DMS 273 (cell line): ENCODE results near the gene SPDYE3.
"Not testable (repeated sequence)": the region's sequence is repeated elsewhere in the genome, so short reads cannot be mapped to it uniquely, and the experiment has no call there.

Experiments
- DNase-seq: peaks from one replicate; lab custom pipeline; 2025; ENCODE audit not compliant: unreplicated experiment; lab: John Stamatoyannopoulos, UW

Gene SPDYE3

DNA sequence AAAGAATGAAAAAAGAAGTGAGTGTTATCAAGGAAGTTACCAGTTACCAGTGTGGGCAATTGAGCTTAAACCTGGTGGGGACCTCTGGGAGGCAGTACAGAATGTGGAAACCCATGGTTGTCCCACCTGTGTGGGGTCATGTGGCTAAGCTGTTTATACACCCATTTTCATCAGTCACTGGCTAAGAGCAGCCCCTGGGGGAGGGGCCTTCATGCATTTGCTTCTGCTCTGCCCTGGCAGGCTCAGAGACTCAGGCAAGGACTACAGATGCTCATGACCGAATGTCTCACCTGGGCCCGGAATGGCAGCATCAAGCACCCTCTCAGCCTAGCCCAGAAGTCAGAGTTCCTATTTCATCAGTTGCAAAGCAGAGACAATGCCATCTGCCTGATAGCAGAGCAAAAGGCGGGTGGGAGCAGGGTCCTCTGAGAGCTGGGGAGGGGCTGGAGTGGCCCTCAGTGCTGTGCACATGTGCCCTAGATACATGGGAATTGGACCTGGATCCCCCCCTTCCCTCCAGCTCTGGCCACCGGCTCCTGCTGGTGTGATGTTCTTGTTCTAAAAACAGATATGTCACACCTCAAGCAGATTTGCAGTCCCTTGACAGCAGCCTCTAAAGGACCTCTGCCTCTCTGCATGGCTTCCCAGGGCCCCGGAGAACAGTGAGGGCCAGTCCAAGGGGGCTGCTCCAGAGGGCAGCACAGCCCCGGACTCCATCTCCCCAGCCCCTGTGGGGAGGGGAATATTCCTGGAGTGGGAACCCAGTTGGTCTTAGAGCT, 20.1 kb upstream of the SPDYE3 start:
- DNase-seq = not testable (repeated sequence)

GRCh38 chr7:100288258-100288657, 19.2 kb upstream of the SPDYE3 start:
- DNase-seq = not testable (repeated sequence)

- not testable (repeated sequence) for DNase-seq
These were observed 15.3 kb upstream of the SPDYE3 start for GRCh38 chr7:100292162-100292561.

DNA sequence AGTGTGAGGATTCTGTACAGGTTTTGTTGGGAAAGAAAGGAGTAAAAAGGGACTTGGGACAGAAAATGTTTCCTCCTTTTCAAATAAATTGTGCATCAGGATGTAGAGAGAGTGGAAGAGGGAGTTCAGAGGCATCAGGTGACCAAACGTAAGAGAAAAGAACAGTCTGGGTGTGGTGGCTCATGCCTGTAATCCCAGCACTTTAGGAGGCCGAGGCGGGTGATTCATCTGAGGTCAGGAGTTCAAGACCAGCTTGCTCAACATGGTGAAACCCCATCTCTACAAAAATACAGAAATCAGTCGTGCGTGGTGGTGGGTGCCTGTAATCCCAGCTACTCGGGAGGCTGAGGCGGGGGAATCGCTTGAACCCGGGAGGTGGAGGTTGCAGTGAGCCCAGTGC, 12.2 kb upstream of the SPDYE3 start:
- DNase-seq = not testable (repeated sequence)

GRCh38 chr7:100297852-100298631, 9.5 kb upstream of the SPDYE3 start:
- DNase-seq = not testable (repeated sequence)

DNA sequence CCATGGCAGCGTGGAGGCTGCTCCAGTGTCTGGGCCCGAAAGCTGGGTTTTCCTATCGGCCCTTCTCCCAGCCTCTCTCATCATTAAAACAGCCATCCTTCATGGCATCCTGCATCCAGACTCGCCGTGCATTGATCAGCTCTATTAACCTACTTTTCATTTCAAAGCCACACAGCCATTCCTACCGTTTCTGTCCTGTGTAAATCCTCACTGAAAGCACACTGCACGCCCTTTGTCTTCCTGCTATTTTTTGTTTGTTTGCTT, 8.9 kb upstream of the SPDYE3 start:
- DNase-seq = not testable (repeated sequence)

- DNase-seq = not testable (repeated sequence)
These were observed 3.0 kb upstream of the SPDYE3 start for GRCh38 chr7:100304526-100304925.

DNA sequence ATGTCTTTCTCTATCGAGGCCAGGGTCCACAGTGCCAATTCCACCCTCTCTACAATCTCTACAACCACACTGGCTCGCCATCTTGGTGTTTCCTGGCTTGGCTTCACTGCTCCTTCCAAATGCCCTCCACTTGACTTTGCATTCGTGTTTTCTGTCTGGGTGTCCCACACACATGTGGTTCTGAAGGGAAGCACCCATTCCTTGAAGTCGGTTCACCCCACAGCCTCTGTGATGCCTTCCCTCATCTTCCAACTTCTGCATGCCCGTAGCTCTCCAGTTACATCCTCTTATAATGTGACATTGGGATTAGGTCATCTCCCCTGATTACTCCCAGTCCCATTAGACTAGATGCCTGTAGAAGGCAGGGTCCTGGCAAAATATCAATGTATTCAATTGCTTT, 10.8 kb downstream of the SPDYE3 start:
- not testable (repeated sequence) for DNase-seq

- not testable (repeated sequence) for DNase-seq
These were observed 14.1 kb downstream of the SPDYE3 start for GRCh38 chr7:100321648-100322047.

GRCh38 chr7:100324194-100324593, 16.7 kb downstream of the SPDYE3 start:
- DNase-seq = not testable (repeated sequence)

DNA sequence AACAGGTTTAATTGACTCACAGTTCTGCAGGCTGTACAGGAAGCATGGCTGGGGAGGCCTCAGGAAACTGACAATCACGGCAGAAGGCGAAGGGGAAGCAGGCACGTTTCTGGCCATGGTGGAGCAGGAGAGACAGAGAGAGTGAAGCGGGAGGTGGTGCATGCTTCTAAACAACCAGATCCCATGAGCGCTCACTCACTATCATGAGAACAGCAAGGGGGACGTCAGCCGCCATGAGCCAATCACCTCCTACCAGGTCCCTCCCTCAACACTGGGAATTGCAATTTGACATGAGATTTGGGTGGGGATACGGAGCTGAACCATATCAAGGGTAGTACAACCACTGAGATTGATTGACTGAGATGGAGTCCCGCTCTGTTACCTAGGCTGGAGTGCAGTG, 18.2 kb downstream of the SPDYE3 start:
- DNase-seq = not testable (repeated sequence)

GRCh38 chr7:100326914-100327313, 19.4 kb downstream of the SPDYE3 start:
- not testable (repeated sequence) for DNase-seq

DNA sequence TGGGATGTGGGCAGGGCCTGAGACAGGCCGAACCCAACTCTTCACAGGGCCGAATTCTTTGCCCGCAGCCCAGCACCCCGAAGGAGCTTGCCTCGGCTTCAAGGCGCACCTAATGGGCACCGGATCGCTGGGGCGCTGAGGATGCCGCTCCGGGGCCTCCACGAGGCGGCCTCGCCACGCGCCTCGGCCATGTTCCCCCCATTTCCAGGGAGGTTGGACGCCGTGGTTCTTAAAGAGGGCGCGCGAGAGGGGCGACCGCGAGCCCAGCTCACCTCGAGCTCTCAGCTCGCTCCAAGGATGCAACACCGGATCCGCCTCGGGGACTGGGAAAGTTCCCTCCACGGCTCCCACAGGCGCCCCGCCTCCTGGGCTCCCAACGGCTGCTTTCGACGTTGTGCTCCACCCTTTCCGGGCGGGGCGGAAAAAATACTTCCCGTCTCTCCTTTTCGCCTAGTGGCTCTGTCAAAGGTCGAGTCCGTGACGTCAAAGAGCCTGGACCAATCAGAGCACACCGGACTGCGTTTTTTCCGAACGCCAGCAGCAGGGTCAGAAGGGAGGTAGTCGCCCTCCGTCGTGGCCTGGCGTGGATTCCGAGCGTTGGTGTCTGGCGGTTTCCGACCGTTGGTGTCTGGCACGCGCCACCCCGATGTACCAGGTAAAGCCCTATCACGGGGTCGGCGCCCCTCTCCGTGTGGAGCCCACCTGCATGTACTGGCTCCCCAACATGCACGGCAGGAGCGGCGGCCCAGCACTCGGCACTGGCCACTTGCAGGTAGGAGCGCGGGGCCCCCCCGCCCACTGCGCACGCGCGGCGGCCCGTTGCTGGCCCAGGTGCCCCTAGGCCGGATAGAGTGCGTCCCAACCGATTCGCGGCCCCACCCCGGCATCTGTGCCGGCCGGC, 28.3 kb downstream of the SPDYE3 start:
- DNase-seq = peak; percentile 98

GRCh38 chr7:100338083-100338696, 30.7 kb downstream of the SPDYE3 start:
- not testable (repeated sequence) for DNase-seq

DNA sequence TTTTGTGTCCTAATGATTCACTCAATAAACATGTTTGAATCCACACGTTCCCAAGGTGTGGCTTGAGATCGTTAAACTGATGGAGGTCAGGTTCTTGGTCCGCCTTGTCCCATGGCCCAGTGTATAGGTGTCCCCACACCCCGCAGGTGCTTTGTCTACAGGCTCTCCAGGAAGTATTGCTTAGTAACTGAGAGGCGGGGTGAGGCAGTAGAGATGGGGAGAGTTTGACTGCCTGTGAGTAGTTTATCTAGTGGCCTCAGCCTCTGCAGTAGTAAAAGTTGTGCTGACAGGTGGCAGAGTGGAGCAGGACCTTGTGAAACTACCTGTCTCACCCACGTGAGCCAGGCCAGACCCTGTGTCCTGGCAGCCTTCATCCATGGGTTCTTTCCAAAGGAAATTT, 33.8 kb downstream of the SPDYE3 start:
- DNase-seq = not testable (repeated sequence)

DNA sequence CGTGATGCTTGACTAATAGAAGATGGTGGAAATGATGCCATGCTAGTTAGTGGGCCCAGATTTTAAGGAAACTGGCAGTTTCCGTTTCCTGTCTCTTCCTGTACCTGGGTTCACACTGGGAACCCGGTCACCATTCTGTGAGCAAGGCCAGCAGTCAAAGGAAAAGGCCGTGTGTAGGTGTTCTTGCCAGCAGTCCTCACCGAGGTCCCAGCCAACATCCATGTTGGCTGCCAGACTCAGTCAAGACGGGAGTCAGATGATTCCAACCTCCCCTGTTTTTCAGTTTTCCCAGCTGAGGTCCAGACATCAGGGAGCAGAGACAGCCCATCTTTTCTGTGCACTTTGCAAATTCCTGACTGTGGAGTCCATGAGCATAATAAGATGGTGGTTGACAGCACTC, 35.3 kb downstream of the SPDYE3 start:
- no peak for DNase-seq

DNA sequence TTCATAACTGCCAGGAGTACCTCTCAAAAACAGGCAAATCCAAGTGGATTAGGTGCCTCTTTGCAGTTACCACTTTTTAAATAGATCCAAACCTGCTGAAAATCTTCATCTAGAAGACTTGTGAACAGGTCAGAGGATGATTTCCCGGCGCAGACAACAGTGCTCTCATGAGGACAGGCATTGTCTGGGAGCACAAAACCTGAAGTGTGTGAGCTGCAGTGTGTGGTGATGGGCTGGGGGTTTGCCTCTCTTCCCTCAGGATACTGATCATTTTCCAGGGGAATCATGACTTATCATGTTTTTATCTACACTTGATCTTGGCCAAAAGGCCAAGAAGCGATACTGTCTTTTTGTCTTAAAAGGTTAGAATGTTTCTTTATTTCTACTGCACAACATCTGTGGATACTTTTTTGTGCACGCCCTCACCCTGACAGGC, 36.6 kb downstream of the SPDYE3 start:
- not testable (repeated sequence) for DNase-seq

DNA sequence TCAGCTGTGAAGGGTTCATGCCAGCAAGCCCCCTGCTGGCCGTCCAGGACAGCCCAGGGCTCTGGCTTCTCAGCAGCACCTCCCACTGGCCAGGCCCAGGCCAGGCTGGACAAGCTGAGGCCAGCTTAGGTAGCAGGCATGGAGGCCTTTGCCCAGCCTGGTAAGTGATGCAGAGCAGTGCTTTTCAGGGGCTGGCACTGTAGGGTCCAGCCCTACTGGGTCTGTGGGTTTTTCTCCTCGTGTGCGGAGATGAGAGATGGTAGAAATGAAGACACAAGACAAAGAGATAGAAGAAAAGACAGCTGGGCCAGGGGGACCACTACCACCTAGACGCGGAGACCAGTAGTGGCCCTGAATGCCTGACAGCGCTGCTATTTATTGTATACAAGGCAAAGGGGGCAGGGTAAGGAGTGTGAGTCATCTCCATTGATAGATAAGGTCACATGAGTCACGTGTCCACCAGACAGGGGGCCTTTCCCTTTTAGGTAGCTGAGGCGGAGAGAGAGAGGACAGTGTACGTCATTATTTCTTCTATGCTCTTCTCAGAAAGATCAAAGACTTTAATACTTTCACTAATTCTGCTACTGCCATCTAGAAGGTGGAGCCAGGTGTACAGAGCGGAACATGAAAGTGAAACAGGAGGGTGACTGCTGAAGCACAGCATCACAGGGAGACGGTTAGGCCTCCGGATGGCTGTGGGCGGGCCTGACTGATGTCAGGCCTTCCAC, 37.2 kb downstream of the SPDYE3 start:
- peak; percentile 69 for DNase-seq

DNA sequence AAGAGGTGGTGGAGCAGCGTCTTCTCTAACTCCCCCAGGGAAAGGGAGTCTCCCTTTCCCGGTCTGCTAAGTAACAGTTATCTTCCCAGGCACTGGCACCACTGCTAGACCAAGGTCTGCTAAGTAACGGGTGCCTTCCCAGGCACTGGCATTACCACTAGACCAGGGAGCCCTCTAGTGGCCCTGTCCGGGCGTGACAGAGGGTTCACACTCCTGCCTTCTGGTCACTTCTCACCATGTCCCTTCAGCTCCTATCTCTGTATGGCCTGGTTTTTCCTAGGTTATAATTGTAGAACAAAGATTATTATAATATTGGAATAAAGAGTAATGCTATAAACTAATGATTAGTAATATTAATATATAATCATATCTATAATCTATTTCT, 37.8 kb downstream of the SPDYE3 start:
- peak; percentile 82 for DNase-seq

DNA sequence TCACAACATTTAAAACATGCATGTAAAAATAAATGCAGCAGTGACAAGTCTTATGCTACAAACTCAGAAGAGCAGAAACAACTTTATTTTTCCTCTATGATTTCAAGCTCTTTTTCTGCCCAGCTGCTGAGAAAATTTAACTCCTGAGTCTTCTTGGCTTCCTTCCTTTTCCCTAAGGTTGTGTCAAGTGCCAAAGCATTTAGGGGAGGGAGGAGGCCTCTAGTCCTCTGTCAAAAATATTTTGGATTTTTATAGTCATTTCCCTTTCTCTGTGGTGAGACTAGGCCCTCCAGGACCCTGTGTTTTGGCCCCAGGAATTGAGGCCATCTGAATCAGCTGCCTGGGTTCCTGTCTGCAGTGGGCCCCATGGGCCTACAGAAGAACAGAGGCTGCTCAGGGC, 39.4 kb downstream of the SPDYE3 start:
- no peak for DNase-seq
